ENCODE results near the gene INPP5D. TPM values are rescaled to one million over a fixed set of nuclear protein-coding genes. Genes with fewer than 3 reads are reported as not detected.
"Not testable (repeated sequence)": the region's sequence is repeated elsewhere in the genome, so short reads cannot be mapped to it uniquely, and the experiment has no call there.

INPP5D gene
- polyA plus RNA-seq, 2 of the 4 experiments (the other 2 are of a cell fraction): 0.26 to 0.53 TPM

DNA sequence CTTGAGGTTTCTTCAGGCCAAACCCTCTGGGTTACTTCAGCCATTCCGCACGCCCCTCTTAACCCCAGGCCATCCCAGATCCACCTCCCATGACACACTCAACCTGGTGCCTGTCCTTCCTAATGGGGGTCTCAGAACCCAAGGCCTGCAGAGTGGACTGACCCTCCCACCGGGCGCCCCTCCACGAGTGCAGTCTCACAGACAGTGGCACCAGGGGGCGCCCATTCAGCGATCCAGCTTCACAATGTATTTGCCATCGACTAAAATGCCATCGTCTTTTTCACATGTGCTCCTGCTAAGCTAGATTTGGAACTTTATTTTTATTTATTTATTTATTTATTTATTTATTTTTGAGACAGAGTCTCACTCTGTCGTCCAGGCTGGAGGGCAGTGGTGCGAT lies 38.5 kb downstream of the INPP5D start:
- DNase-seq (ENCODE audit: low read depth in 1 of 2, low spot score in 1 of 2): no peak
- ATAC-seq: peak in 1 of 2 experiments; percentile 53; a peak in 2 of 6 replicates
- WGBS (ENCODE audit: missing lambda C conversion rate): 61% methylated on average over 11 of the region's 11 CpGs

DNA sequence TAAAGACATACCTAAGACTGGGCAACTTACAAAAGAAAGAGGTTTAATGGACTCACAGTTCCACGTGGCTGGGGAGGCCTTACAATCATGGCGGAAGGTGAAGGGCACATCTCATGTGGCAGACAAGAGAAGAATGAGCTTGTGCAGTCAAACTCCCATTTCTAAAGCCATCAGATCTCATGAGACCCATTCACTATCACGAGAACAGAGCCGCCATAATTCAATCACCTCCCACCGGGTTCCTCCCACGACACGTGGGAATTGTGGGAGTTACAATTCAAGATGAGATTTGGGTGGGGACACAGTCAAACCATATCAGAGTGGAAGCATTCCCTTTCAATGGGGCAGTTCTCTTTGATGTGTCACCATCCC lies 39.7 kb downstream of the INPP5D start:
- DNase-seq (ENCODE audit: low read depth in 1 of 2, low spot score in 1 of 2); H3K27ac ChIP-seq; ATAC-seq; H3K4me2 ChIP-seq; FAIRE-seq; H3K9me3 ChIP-seq; H3K4me3 ChIP-seq; H3K4me1 ChIP-seq; POLR2A ChIA-PET: not testable (repeated sequence)
- WGBS (ENCODE audit: missing lambda C conversion rate): 94% methylated on average over 7 of the region's 7 CpGs
- CTCF ChIA-PET: interaction anchor here (1.1 to 1.5 kb wide), 2 partner anchors 17 to 46 kb away, joined by 3 to 5 read pairs; no protein-coding TSS in a partner anchor

More for the DNA sequence above, 38.5 kb downstream of the INPP5D start:
- Histone ChIP-seq H3K4me1 (no peaks in the 10 kb centered on the region), H3K4me2 (no peak overlapping the region), H3K27ac (no peak overlapping the region), H3K9me3 (no peaks in the 10 kb centered on the region), H3K4me3 (no peak overlapping the region)
- ChIA-PET POLR2A (no interaction called here), CTCF (no interaction called here)
- FAIRE-seq: no peak
- TF ChIP-seq FOXS1 (CRISPR knock-in tag; IDR thresholded peaks at IDR 0.05) (no peak), NFE2L2 (conservative IDR thresholded peaks at IDR 0.05; ENCODE audit: low read length) (no peak), SMC3 (IDR thresholded peaks at IDR 0.05) (0 out of 3 replicates have a peak, but pooled peaks have one; percentile 20), RAD21 (conservative IDR thresholded peaks at IDR 0.05 in 1 of 2, IDR thresholded peaks at IDR 0.05 in 1 of 2) (peak in 1 of 2 experiments; percentile 37; a peak in 2 of 5 replicates)
- TF ChIP-seq, protein P1, sequence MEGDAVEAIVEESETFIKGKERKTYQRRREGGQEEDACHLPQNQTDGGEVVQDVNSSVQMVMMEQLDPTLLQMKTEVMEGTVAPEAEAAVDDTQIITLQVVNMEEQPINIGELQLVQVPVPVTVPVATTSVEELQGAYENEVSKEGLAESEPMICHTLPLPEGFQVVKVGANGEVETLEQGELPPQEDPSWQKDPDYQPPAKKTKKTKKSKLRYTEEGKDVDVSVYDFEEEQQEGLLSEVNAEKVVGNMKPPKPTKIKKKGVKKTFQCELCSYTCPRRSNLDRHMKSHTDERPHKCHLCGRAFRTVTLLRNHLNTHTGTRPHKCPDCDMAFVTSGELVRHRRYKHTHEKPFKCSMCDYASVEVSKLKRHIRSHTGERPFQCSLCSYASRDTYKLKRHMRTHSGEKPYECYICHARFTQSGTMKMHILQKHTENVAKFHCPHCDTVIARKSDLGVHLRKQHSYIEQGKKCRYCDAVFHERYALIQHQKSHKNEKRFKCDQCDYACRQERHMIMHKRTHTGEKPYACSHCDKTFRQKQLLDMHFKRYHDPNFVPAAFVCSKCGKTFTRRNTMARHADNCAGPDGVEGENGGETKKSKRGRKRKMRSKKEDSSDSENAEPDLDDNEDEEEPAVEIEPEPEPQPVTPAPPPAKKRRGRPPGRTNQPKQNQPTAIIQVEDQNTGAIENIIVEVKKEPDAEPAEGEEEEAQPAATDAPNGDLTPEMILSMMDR (IDR thresholded peaks at IDR 0.05): peak; percentile 26; the same call in 1 of the 3 replicates
- TF ChIP-seq, protein P2, sequence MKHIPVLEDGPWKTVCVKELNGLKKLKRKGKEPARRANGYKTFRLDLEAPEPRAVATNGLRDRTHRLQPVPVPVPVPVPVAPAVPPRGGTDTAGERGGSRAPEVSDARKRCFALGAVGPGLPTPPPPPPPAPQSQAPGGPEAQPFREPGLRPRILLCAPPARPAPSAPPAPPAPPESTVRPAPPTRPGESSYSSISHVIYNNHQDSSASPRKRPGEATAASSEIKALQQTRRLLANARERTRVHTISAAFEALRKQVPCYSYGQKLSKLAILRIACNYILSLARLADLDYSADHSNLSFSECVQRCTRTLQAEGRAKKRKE (CRISPR knock-in tag; IDR thresholded peaks at IDR 0.05; ENCODE audit: low read depth): no peak

DNA sequence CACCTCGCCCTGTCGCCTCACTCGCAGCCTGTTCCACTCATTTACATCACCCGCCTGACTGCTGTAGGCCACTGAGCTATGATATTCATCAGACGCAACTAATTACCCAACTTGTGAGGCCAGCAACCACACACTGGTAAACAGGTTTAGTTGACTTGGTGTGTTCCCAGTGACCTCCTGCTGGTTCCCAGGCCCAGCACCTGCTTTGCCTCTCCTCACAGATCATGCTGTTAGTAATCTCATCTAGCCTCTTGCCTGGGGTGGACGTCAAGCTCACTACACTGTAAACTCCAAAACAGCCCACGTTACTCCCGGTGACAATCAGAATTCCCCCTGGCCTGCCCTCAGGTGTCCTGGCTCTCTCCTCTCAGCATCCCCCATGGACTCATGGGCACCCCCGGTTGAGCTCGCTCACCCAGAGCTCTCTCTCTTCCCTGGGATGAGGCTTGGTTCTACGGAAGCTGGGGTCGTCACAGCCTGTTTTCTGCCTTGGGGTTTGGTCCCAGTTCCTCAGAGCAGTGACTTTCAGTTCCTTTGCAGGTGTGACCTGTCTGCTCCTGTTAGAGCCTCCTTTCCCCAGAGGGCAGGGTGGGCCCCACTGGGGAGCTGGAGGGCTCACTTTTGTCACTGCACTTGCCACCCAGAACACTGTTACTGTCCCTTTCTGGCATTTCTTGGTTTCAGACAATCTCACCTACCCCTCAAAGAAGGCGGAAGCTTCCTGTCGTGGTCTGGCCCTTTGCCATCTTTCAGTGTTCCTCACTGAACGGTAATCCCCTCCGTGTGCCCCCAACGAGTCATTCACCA lies 40.3 kb downstream of the INPP5D start:
- Histone ChIP-seq H3K9me3 (no peaks in the 10 kb centered on the region), H3K4me3 (no peak overlapping the region), H3K27ac (no peak overlapping the region), H3K4me2 (no peak overlapping the region), H3K4me1 (no peaks in the 10 kb centered on the region)
- TF ChIP-seq, protein P3, sequence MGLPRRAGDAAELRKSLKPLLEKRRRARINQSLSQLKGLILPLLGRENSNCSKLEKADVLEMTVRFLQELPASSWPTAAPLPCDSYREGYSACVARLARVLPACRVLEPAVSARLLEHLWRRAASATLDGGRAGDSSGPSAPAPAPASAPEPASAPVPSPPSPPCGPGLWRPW (IDR thresholded peaks at IDR 0.05): no peak
- no peak for TF ChIP-seq HOXA7 (CRISPR knock-in tag; IDR thresholded peaks at IDR 0.05)
- TF ChIP-seq MYC (IDR thresholded peaks at IDR 0.05; ENCODE audit: borderline replicate concordance, low read length): no peak
- TF ChIP-seq, protein P4, sequence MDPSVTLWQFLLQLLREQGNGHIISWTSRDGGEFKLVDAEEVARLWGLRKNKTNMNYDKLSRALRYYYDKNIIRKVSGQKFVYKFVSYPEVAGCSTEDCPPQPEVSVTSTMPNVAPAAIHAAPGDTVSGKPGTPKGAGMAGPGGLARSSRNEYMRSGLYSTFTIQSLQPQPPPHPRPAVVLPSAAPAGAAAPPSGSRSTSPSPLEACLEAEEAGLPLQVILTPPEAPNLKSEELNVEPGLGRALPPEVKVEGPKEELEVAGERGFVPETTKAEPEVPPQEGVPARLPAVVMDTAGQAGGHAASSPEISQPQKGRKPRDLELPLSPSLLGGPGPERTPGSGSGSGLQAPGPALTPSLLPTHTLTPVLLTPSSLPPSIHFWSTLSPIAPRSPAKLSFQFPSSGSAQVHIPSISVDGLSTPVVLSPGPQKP (IDR thresholded peaks at IDR 0.05; ENCODE audit: low read depth, low read length): no peak
- TF ChIP-seq, protein P5, sequence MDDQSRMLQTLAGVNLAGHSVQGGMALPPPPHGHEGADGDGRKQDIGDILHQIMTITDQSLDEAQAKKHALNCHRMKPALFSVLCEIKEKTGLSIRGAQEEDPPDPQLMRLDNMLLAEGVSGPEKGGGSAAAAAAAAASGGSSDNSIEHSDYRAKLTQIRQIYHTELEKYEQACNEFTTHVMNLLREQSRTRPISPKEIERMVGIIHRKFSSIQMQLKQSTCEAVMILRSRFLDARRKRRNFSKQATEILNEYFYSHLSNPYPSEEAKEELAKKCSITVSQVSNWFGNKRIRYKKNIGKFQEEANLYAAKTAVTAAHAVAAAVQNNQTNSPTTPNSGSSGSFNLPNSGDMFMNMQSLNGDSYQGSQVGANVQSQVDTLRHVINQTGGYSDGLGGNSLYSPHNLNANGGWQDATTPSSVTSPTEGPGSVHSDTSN (IDR thresholded peaks at IDR 0.05): no peak
- no peak for TF ChIP-seq RAD21 (conservative IDR thresholded peaks at IDR 0.05 in 1 of 2, IDR thresholded peaks at IDR 0.05 in 1 of 2)
- no peak for TF ChIP-seq HEYL (CRISPR knock-in tag; IDR thresholded peaks at IDR 0.05)
- TF ChIP-seq JUNB (IDR thresholded peaks at IDR 0.05): no peak
- no peak for TF ChIP-seq TP53 (CRISPR knock-in tag; IDR thresholded peaks at IDR 0.05)
- TF ChIP-seq ZSCAN20 (CRISPR knock-in tag; IDR thresholded peaks at IDR 0.05): no peak
- no peak for TF ChIP-seq EHF (CRISPR knock-in tag; IDR thresholded peaks at IDR 0.05)
- no peak for TF ChIP-seq RCOR1 (IDR thresholded peaks at IDR 0.05; ENCODE audit: low read depth, low read length)
- no peak for TF ChIP-seq FOXS1 (CRISPR knock-in tag; IDR thresholded peaks at IDR 0.05)
- no peak for TF ChIP-seq CBX2 (IDR thresholded peaks at IDR 0.05; ENCODE audit: borderline replicate concordance, low read depth)
- TF ChIP-seq ZNF302 (CRISPR knock-in tag; IDR thresholded peaks at IDR 0.05): no peak
- no peak for TF ChIP-seq JUN (IDR thresholded peaks at IDR 0.05)
- TF ChIP-seq, protein P6, sequence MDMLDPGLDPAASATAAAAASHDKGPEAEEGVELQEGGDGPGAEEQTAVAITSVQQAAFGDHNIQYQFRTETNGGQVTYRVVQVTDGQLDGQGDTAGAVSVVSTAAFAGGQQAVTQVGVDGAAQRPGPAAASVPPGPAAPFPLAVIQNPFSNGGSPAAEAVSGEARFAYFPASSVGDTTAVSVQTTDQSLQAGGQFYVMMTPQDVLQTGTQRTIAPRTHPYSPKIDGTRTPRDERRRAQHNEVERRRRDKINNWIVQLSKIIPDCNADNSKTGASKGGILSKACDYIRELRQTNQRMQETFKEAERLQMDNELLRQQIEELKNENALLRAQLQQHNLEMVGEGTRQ (IDR thresholded peaks at IDR 0.05): no peak
- TF ChIP-seq, protein P7, sequence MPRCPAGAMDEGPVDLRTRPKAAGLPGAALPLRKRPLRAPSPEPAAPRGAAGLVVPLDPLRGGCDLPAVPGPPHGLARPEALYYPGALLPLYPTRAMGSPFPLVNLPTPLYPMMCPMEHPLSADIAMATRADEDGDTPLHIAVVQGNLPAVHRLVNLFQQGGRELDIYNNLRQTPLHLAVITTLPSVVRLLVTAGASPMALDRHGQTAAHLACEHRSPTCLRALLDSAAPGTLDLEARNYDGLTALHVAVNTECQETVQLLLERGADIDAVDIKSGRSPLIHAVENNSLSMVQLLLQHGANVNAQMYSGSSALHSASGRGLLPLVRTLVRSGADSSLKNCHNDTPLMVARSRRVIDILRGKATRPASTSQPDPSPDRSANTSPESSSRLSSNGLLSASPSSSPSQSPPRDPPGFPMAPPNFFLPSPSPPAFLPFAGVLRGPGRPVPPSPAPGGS (IDR thresholded peaks at IDR 0.05): no peak
- no peak for TF ChIP-seq CHD4 (IDR thresholded peaks at IDR 0.05; ENCODE audit: borderline replicate concordance)
- no peak for TF ChIP-seq FOSB (CRISPR knock-in tag; IDR thresholded peaks at IDR 0.05)
- CTCF ChIA-PET: interaction anchor here (1.1 to 1.5 kb wide), 3 partner anchors 16 to 47 kb away, joined by 3 to 5 read pairs (median 3); no protein-coding TSS in a partner anchor
- no peak for DNase-seq (ENCODE audit: low read depth in 1 of 2, low spot score in 1 of 2)
- no peak for FAIRE-seq
- ATAC-seq: no peak
- 81% methylated on average over 17 of the region's 17 CpGs for WGBS (ENCODE audit: missing lambda C conversion rate)
- POLR2A ChIA-PET: no interaction called here

Measured in A549 (cell line).